Lower leg skin (tissue), 3 donors: ENCODE measurements around the gene AHCYL1.

ENCODE experiments used
- POLR2A ChIP-seq, 2 donors: fragments of 450-650 bp; IDR thresholded peaks; one replicate each; pipeline ENCODE4 v1.6.1; 2016 to 2017; ENCODE audit warnings: antibody characterized with exemption in 2 of 2, mild to moderate bottlenecking in 1 of 2, moderate library complexity in 1 of 2
- TF ChIP-seq, protein P1 (sequence below), 3 donors: fragments of 450-650 bp; IDR thresholded peaks; one replicate each; pipeline ENCODE4 v1.5.1; 2016; ENCODE audit warnings: antibody characterized with exemption in 3 of 3, mild to moderate bottlenecking in 3 of 3, moderate library complexity in 2 of 3

DNA sequence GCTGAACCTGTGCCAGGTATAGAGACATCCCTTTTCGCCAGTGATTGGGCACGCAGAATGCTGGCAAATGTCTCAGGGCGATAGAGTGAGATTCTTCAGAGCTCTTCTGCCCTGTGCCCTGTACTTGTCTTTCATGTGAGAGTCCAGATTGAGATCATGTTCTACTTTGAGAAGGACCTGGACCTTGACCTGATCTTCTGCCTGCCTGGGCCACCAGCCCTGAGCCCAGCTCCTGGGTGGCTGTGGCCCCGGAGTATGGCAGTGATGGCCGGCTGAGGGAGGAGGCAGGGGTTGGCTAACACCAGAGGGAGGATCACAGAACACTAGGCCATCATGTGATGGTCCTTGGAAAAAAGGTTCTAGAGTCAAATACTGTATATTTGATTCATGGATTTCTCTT is 63.7 kb downstream of the AHCYL1 start:
- TF ChIP-seq, protein P1, sequence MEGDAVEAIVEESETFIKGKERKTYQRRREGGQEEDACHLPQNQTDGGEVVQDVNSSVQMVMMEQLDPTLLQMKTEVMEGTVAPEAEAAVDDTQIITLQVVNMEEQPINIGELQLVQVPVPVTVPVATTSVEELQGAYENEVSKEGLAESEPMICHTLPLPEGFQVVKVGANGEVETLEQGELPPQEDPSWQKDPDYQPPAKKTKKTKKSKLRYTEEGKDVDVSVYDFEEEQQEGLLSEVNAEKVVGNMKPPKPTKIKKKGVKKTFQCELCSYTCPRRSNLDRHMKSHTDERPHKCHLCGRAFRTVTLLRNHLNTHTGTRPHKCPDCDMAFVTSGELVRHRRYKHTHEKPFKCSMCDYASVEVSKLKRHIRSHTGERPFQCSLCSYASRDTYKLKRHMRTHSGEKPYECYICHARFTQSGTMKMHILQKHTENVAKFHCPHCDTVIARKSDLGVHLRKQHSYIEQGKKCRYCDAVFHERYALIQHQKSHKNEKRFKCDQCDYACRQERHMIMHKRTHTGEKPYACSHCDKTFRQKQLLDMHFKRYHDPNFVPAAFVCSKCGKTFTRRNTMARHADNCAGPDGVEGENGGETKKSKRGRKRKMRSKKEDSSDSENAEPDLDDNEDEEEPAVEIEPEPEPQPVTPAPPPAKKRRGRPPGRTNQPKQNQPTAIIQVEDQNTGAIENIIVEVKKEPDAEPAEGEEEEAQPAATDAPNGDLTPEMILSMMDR (IDR thresholded peaks at IDR 0.05) = no peak
- no peak for TF ChIP-seq POLR2A (IDR thresholded peaks at IDR 0.05)
